NT2/D1 (cell line): ENCODE data around the gene GSTM3.

ENCODE experiments used
- DNase-seq: peaks from one replicate; pipeline ENCODE4 v3.0.0-alpha.2; 2011; ENCODE audit warnings: low read depth, low spot score
- H3K27me3 ChIP-seq: 2 replicates; pipeline ENCODE4 v1.6.0; 2011; ENCODE audit warnings: mild to moderate bottlenecking; ENCODE audit not compliant: insufficient read length, insufficient read depth
- H3K36me3 ChIP-seq: 2 replicates; pipeline ENCODE4 v1.6.1; 2011; ENCODE audit warnings: mild to moderate bottlenecking, low read length, mixed read lengths; ENCODE audit not compliant: insufficient read depth, insufficient read length
- H3K4me1 ChIP-seq: 2 replicates; pipeline ENCODE4 v1.5.1; 2011; ENCODE audit not compliant: insufficient read depth, insufficient read length
- H3K4me3 ChIP-seq: 2 replicates; pipeline ENCODE4 v1.5.1; 2011; ENCODE audit warnings: low read depth; ENCODE audit not compliant: insufficient read length
- H3K9ac ChIP-seq: 2 replicates; pipeline ENCODE4 v1.6.0; 2011; ENCODE audit warnings: low read depth; ENCODE audit not compliant: insufficient read length
- H3K9me3 ChIP-seq: 2 replicates; pipeline ENCODE4 v1.5.1; 2011; ENCODE audit warnings: mild to moderate bottlenecking, low read length; ENCODE audit not compliant: insufficient read depth
- SUZ12 ChIP-seq: IDR thresholded peaks from 2 replicates; pipeline ENCODE4 v1.6.1; 2011; ENCODE audit not compliant: insufficient read length, insufficient read depth; ENCODE audit errors: extremely low read depth
- YY1 ChIP-seq: IDR thresholded peaks from 2 replicates; pipeline ENCODE4 v1.6.1; 2011; ENCODE audit not compliant: insufficient read length, insufficient read depth
- ZNF274 ChIP-seq: IDR thresholded peaks from 2 replicates; pipeline ENCODE4 v1.6.1; 2011; ENCODE audit warnings: mild to moderate bottlenecking, low read depth, low read length

The GSTM3 gene

GRCh38 chr1:109762821-109763645, 22.2 kb upstream of the GSTM3 start:
- Histone ChIP-seq H3K4me1 (peaks cover 10% of the 10 kb centered on the region), H3K4me3 (no peak overlapping the region), H3K9ac (no peak overlapping the region), H3K27me3 (peaks cover 3% of the 10 kb centered on the region), H3K36me3 (no peaks in the 10 kb centered on the region), H3K9me3 (no peaks in the 10 kb centered on the region)
- no peak for TF ChIP-seq ZNF274
- no peak for TF ChIP-seq SUZ12
- TF ChIP-seq YY1: no peak
- DNase-seq: no peak

GRCh38 chr1:109762039-109762585, 21.3 kb upstream of the GSTM3 start:
- H3K36me3 ChIP-seq: no peaks in the 10 kb centered on the region
- no peak for TF ChIP-seq SUZ12
- no peak for TF ChIP-seq ZNF274
- no peak for TF ChIP-seq YY1
- no peak overlapping the region for H3K9ac ChIP-seq
- H3K4me3 ChIP-seq: no peak overlapping the region
- no peaks in the 10 kb centered on the region for H3K9me3 ChIP-seq
- H3K27me3 ChIP-seq: peaks cover 3% of the 10 kb centered on the region
- DNase-seq: no peak
- peaks cover 10% of the 10 kb centered on the region for H3K4me1 ChIP-seq

GRCh38 chr1:109761227-109762038, 20.6 kb upstream of the GSTM3 start:
- Histone ChIP-seq H3K36me3 (no peaks in the 10 kb centered on the region), H3K9me3 (no peaks in the 10 kb centered on the region), H3K9ac (no peak overlapping the region), H3K27me3 (peaks cover 3% of the 10 kb centered on the region), H3K4me3 (no peak overlapping the region), H3K4me1 (peaks cover 10% of the 10 kb centered on the region)
- DNase-seq: no peak
- TF ChIP-seq SUZ12 (no peak), ZNF274 (no peak), YY1 (no peak)

- H3K4me3 ChIP-seq: no peak overlapping the region
- DNase-seq: no peak
- H3K36me3 ChIP-seq: no peaks in the 10 kb centered on the region
- H3K27me3 ChIP-seq: no peaks in the 10 kb centered on the region
- TF ChIP-seq ZNF274 (no peak), SUZ12 (no peak), YY1 (no peak)
- H3K4me1 ChIP-seq: peaks cover 10% of the 10 kb centered on the region
- no peak overlapping the region for H3K9ac ChIP-seq
- no peaks in the 10 kb centered on the region for H3K9me3 ChIP-seq
Observed at GRCh38 chr1:109760581-109761226, 19.9 kb upstream of the GSTM3 start.

GRCh38 chr1:109759513-109760334, 18.9 kb upstream of the GSTM3 start:
- Histone ChIP-seq H3K4me1 (peaks cover 10% of the 10 kb centered on the region), H3K4me3 (no peak overlapping the region), H3K36me3 (no peaks in the 10 kb centered on the region), H3K9me3 (no peaks in the 10 kb centered on the region), H3K27me3 (no peaks in the 10 kb centered on the region), H3K9ac (no peak overlapping the region)
- DNase-seq: no peak
- TF ChIP-seq YY1: no peak
- no peak for TF ChIP-seq SUZ12
- no peak for TF ChIP-seq ZNF274
